Thoracic aorta endothelial cell (primary cell): ENCODE data around the gene RSPH1. TPM values are rescaled to one million over a fixed set of nuclear protein-coding genes. Genes with fewer than 3 reads are reported as not detected.

Experiments
- total RNA-seq: library from RNA; depleted of rRNA; stranded (reverse); fragments of >200 nt; gene quantifications from 2 replicates; pipeline ENCODE4 v1.2.3, GENCODE V29; 2012

RSPH1 gene
- total RNA-seq, result 0.13 TPM in 1 of 2 replicates, not detected in the other

GRCh38 chr21:42496120-42496838 is at the start of gene RSPH1:
Gene RSPH1, minus strand, starts transcription at chr21:42496224. Its CDS starts 38 bp downstream, at chr21:42496186.

GRCh38 chr21:42513151-42513984 is 17.3 kb upstream of the RSPH1 start, which contains the start of gene SLC37A1:
Gene SLC37A1, plus strand, starts transcription at chr21:42513852. Its CDS starts 4,603 bp downstream, at chr21:42518455.

Other genes starting within 250 kb of the RSPH1 start
- gene TFF3, start 180.8 kb downstream of the RSPH1 start, total RNA-seq, result 0.27 TPM in 1 of 2 replicates, not detected in the other
- gene TFF2, start 145.2 kb downstream of the RSPH1 start, total RNA-seq, result not detected in 2 replicates
- gene TFF1, start 129.7 kb downstream of the RSPH1 start, total RNA-seq, result not detected in 2 replicates
- gene TMPRSS3, start 100.2 kb downstream of the RSPH1 start, total RNA-seq, result not detected in 2 replicates
- not detected in 2 replicates for gene UBASH3A, start 92.3 kb downstream of the RSPH1 start, total RNA-seq
- gene SLC37A1, start 17.6 kb upstream of the RSPH1 start, total RNA-seq, result 6.1 and 9.4 TPM in 2 replicates
- gene PDE9A, start 157.4 kb upstream of the RSPH1 start, total RNA-seq, result 0.36 TPM in 1 of 2 replicates, not detected in the other